Measurements from ENCODE around the gene C16orf90. TPM values are rescaled to one million over a fixed set of nuclear protein-coding genes. Genes with fewer than 3 reads are reported as not detected.

The C16orf90 gene, protein sequence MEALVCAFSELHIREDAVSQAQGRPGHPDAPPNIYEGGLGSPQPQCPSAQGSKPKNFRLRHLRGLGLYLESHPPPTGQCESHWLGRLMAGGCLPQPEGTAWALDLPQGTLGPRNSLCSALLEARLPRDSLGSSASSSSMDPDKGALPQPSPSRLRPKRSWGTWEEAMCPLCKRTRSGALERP
- not detected for total RNA-seq
- not detected for polyA plus RNA-seq
- long read RNA-seq, donor 1: 0 reads
- long read RNA-seq, donor 2: 0 reads

DNA sequence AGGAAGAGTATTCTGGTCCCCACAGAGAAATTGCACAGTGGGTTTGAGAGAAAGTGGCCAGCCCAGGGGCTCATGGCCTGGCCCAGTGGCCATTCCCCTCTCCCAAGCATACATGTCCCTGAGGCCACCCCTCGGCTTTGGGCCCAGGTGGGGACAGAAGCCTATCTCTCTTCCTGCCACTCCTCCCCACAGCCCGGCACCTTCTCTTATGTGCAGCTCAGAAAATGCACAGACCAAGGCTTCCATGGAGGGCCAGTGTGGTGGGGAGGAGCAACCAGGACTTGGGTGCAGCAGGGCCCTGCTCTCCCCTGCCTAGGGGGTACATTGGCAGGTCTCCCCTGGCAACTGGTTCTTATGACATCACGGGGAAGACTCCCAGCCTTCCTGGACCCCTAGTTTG is at the start of gene C16orf90:
Gene C16orf90, minus strand, starts transcription at position 314 of the 400 bp plus-strand sequence. Its CDS starts 68 bp downstream, at position 246.
- Histone ChIP-seq H3K27me3 (ENCODE audit: insufficient read depth in 3 of 3, low read length in 2 of 3) (no peaks in the 10 kb centered on the region), H3K27ac (no peak within 1 kb of the TSS), H3K4me1 (peaks cover 11% of the 10 kb centered on the region), H3K4me3 (no peak within 1 kb of the TSS), H3K9me3 (no peaks in the 10 kb centered on the region), H3K36me3 (ENCODE audit: insufficient read depth in 1 of 2, low read depth in 1 of 2) (no peaks in the 10 kb centered on the region)
- 87 to 95% (median 90%) methylated on average over 3 of the region's 3 CpGs for WGBS, 3 donors
- TF ChIP-seq, protein P1, sequence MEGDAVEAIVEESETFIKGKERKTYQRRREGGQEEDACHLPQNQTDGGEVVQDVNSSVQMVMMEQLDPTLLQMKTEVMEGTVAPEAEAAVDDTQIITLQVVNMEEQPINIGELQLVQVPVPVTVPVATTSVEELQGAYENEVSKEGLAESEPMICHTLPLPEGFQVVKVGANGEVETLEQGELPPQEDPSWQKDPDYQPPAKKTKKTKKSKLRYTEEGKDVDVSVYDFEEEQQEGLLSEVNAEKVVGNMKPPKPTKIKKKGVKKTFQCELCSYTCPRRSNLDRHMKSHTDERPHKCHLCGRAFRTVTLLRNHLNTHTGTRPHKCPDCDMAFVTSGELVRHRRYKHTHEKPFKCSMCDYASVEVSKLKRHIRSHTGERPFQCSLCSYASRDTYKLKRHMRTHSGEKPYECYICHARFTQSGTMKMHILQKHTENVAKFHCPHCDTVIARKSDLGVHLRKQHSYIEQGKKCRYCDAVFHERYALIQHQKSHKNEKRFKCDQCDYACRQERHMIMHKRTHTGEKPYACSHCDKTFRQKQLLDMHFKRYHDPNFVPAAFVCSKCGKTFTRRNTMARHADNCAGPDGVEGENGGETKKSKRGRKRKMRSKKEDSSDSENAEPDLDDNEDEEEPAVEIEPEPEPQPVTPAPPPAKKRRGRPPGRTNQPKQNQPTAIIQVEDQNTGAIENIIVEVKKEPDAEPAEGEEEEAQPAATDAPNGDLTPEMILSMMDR (IDR thresholded peaks at IDR 0.05): no peak
- DNase-seq (no peak), ATAC-seq (no peak)
- intact Hi-C loops (cut with DNase I): loop anchor here in 1 of 2 donors (10.0 kb wide), 1 partner anchor 230 kb away; no protein-coding TSS in a partner anchor

DNA sequence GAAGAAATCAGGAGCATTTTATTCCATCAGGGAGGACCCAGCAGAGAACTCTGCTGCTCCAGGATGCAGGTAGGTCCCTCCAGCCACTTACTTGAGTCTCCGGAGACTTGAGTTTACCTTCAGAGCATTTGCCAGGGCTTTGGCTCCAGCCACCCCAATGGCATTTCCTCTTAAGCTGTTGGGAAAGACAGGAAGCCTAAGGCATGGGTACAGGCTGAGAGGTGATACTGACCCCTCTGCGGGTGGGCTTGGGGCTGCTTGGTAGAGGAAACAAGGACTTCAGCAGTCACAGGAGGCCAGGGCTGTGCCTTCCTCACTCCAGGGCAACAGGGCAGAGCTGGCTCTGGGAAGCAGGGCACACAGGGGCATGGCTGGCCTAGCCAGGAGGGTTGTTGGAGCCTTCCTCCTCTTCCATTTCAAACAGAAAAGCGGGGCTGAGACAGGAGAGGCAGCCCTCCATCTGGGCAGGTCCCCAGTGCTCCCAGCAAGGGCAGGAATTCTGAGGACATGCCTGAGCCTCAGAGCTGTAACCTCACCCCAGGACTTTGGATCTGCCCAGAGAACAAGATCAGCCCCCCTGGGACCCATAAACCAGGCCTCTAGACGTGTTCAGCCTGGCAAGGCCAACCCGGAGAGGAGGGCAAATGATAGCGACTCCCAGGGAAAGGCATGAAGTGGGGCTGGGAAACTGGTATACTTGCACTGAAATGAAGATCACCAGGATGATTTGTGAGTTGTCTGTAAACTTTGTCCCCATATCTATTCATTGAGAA is 47.5 kb upstream of the C16orf90 start:
- intact Hi-C loops (cut with DNase I): no loop called here
- TF ChIP-seq, protein P1 (IDR thresholded peaks at IDR 0.05): no peak
- 29 to 42% (median 33%) methylated on average over 6 of the region's 6 CpGs for WGBS, 3 donors
- H3K4me3 ChIP-seq: no peak overlapping the region
- H3K27ac ChIP-seq: peak overlapping the region; percentile 33
- no peaks in the 10 kb centered on the region for H3K27me3 ChIP-seq (ENCODE audit: insufficient read depth in 3 of 3, low read length in 2 of 3)
- H3K9me3 ChIP-seq: no peaks in the 10 kb centered on the region
- H3K4me1 ChIP-seq: peaks cover 26% of the 10 kb centered on the region
- DNase-seq (no peak), ATAC-seq (peak in 1 of 4 donors; percentile 21)
- peaks cover 0 to 9% of the 10 kb centered on the region in 2 donors for H3K36me3 ChIP-seq (ENCODE audit: insufficient read depth in 1 of 2, low read depth in 1 of 2)

DNA sequence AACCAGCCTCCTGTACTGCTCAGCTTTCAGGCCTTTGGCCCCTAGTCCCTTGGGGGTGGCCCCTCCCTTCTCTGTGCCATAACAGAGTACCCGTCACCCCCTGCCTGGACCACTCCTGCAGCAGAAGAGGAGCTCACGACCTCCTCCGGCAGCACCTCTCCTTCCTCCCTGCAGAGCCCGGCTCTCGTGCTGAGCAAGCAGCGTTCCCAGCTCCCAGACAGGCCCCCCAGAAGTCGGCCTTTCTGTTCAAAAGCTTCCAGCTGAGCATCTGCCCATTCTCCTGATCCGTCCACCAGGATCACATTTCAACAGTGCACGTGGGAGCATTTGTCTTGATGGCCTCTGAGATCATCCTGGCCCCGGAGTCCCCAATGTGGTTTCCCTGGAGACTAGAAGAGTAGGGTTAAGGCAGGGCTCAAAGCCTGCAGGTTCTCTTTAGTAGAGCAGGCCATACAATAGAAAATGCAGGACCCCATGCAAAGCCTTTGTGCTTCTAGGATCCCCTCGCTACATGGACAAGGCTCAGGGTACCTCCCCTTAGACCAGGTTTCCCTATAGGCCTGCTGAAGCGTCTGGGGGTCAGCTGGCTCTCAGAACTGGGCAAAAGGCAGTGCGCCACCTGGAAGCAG is 46.4 kb upstream of the C16orf90 start:
- TF ChIP-seq, protein P1 (IDR thresholded peaks at IDR 0.05): no peak
- Histone ChIP-seq H3K4me3 (no peak overlapping the region), H3K9me3 (no peaks in the 10 kb centered on the region), H3K27ac (no peak overlapping the region), H3K4me1 (peaks cover 28% of the 10 kb centered on the region), H3K27me3 (ENCODE audit: insufficient read depth in 3 of 3, low read length in 2 of 3) (no peaks in the 10 kb centered on the region), H3K36me3 (ENCODE audit: insufficient read depth in 1 of 2, low read depth in 1 of 2) (peaks cover 0 to 9% of the 10 kb centered on the region in 2 donors)
- ATAC-seq: no peak
- DNase-seq: no peak
- intact Hi-C loops (cut with DNase I): no loop called here
- WGBS, 3 donors: 66 to 88% (median 74%) methylated on average over 13 of the region's 13 CpGs

DNA sequence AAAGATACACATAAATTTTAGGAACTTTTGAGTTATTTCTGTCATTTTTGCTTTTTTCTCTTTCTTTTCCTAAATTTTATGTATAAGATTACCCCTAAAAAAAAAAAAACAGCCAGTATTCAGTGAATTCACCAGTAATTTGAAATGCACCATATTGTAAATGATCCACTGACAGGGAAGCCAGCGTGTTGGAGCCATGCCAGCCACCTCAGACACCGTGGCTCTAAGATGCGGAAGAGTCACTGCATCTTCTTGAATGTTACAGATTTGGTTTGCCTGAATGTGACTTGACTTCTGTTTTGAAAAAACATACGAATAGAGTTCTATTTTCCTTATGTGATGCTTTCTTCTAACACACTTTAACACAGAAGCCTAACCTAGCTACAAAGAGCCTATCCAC is 42.9 kb upstream of the C16orf90 start:
- Histone ChIP-seq H3K4me3 (no peak overlapping the region), H3K4me1 (peaks cover 32% of the 10 kb centered on the region), H3K27me3 (ENCODE audit: insufficient read depth in 3 of 3, low read length in 2 of 3) (no peaks in the 10 kb centered on the region), H3K36me3 (ENCODE audit: insufficient read depth in 1 of 2, low read depth in 1 of 2) (peaks cover 0 to 31% of the 10 kb centered on the region in 2 donors), H3K9me3 (no peaks in the 10 kb centered on the region), H3K27ac (no peak overlapping the region)
- DNase-seq (no peak), ATAC-seq (peak in 1 of 4 donors; percentile 52)
- 46 to 76% (median 61%) methylated on average over 4 of the region's 4 CpGs for WGBS, 3 donors
- TF ChIP-seq, protein P1 (IDR thresholded peaks at IDR 0.05): no peak
- intact Hi-C loops (cut with DNase I): loop anchor here in 1 of 2 donors (10.0 kb wide), 1 partner anchor 217 kb away; no protein-coding TSS in a partner anchor

All from psoas muscle (tissue), 8 donors.